GM12878 (cell line): ENCODE data around the gene TNK1. TPM values are rescaled to one million over a fixed set of nuclear protein-coding genes. Genes with fewer than 3 reads are reported as not detected.

Source experiments
- CTCF ChIP-seq, 3 experiments: IDR thresholded peaks in 2 of 3; conservative IDR thresholded peaks in 1 of 3; 2 replicates each; pipeline ENCODE4 v1.5.1; 2011; ENCODE audit warnings: low read depth in 3 of 3, low read length in 3 of 3, mild to moderate bottlenecking in 3 of 3, control low read depth in 2 of 3, moderate library complexity in 2 of 3, inconsistent platforms in 1 of 3, mixed read lengths in 1 of 3; ENCODE audit not compliant: control insufficient read depth in 2 of 3, insufficient read depth in 1 of 3; ENCODE audit errors: extremely low read depth in 1 of 3
- MTA2 ChIP-seq: fragments of 450-650 bp; IDR thresholded peaks from 2 replicates; pipeline ENCODE4 v1.6.1; 2016; ENCODE audit warnings: low read depth, mild to moderate bottlenecking, moderate library complexity
- RCOR1 ChIP-seq: conservative IDR thresholded peaks from 2 replicates; pipeline ENCODE4 v1.6.1; 2012; ENCODE audit warnings: low read depth, low read length, improper control_type of control experiment
- RELB ChIP-seq: fragments of 450-650 bp; IDR thresholded peaks from 2 replicates; pipeline ENCODE4 v1.6.1; 2017; ENCODE audit warnings: low read depth, mild to moderate bottlenecking, moderate library complexity
- SUZ12 ChIP-seq: fragments of 200-600 bp; sonication (generic); IDR thresholded peaks from one replicate; pipeline ENCODE4 v1.6.1; 2018; ENCODE audit warnings: antibody characterized with exemption, mild to moderate bottlenecking; ENCODE audit not compliant: unreplicated experiment
- ZNF207 ChIP-seq: fragments of 450-650 bp; IDR thresholded peaks from 2 replicates; pipeline ENCODE4 v1.6.1; 2014; ENCODE audit warnings: antibody characterized with exemption, mild to moderate bottlenecking, borderline replicate concordance
- polyA plus RNA-seq, 11 experiments: library from polyadenylated mRNA; depleted of rRNA in 4 of 11; unstranded in 6 of 11; stranded (reverse) in 5 of 11; fragments of >200 nt; fragmentation: Nextera tagmentation in 4 of 11; fragmentation: Illumina TruSeq in 1 of 11; extraction: Ambion mirVana in 4 of 11; extraction: Trizol in 1 of 11; gene quantifications; 1 replicate in 1 of 11; 2 replicates in 10 of 11; pipeline versions ENCODE4 v1.2.1 to v1.2.3, GENCODE V29; 2011 to 2016; ENCODE audit warnings: inconsistent platforms in 2 of 11, missing spikeins in 2 of 11, low read depth in 1 of 11
- total RNA-seq, 4 experiments: library from RNA; depleted of rRNA in 3 of 4; stranded (reverse); fragments of >200 nt in 3 of 4; fragmentation: Illumina TruSeq in 1 of 4; extraction: Trizol in 1 of 4; gene quantifications; 2 replicates each; pipeline versions ENCODE4 v1.2.1 to v1.2.3, GENCODE V29; 2013 to 2021

Gene TNK1
- total and polyA plus RNA-seq, 10 of the 15 experiments (the other 5 are each of a cell fraction or from before 2014, with no cell fraction given), result 0.06 to 2.5 (median 0.70) TPM

- TF ChIP-seq CTCF (IDR thresholded peaks at IDR 0.05 in 2 of 3, conservative IDR thresholded peaks at IDR 0.05 in 1 of 3; ENCODE audit: control insufficient read depth in 2 of 3, extremely low read depth in 1 of 3, insufficient read depth in 1 of 3, low read depth in 3 of 3, low read length in 3 of 3), result no peak
- TF ChIP-seq RELB, result no peak
- no peak for TF ChIP-seq ZNF207
- TF ChIP-seq RCOR1, result no peak
- no peak for TF ChIP-seq MTA2
- no peak for TF ChIP-seq SUZ12
These were observed 56.5 kb downstream of the TNK1 start (continued) for GRCh38 chr17:7437369-7437863.
